GM19438 (cell line): ENCODE results near the gene TBC1D22A.

ENCODE experiments used
- ATAC-seq: cut with Tn5 transposase; IDR thresholded peaks from one replicate; pipeline ENCODE4 v1.9.1; 2021; ENCODE audit warnings: low read depth; ENCODE audit not compliant: unreplicated experiment

Gene TBC1D22A

DNA sequence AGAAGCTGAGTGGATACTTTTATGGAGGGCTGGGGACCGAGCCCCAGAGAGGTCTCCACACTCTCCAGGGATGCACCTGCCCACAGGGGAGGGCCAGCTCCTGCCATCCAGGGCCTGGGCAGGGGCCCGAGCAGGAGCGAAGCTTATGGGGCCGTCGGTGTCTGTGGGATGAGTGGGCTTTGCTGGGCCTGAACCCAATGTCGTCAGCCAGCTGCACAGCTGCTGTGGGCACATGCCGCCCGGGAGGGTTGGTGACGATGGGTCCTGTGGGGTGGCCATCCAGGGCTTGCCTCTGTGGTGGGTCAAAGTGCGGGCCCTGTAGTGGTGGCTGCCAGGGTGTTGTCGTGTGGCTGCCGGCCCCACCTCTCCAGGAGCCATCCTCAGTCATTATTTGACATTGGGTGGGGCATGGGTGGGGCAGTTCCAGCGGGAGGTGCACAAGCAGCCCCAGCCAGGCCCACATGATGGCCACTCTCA is 447.1 kb downstream of the TBC1D22A start:
- ATAC-seq: no peak

DNA sequence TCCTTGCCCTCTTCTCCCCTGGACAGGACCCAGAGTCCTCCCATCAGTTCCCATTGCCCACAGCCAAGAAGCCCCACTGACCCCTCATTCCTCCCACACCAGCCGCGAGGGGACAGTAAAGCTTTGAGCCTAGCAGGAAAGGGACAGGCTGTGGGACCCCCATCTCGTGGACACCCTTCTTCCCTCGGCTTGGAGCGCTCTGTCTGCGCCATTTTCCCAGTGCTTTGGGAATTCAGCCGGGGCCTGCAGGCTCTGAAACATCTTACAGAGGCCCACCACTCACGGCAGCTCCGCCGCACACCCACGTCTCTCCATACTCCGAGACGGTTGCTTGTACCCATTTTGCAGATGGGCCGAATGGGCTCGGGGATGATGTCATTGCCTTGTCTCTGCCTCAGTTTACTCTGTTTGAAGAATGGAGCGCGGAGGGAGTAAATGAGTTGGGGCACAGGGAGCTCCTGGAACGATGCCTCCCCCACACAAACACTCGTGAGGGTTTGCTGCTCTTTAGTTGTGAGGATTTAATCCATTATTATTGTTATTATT is 447.7 kb downstream of the TBC1D22A start:
- no peak for ATAC-seq

DNA sequence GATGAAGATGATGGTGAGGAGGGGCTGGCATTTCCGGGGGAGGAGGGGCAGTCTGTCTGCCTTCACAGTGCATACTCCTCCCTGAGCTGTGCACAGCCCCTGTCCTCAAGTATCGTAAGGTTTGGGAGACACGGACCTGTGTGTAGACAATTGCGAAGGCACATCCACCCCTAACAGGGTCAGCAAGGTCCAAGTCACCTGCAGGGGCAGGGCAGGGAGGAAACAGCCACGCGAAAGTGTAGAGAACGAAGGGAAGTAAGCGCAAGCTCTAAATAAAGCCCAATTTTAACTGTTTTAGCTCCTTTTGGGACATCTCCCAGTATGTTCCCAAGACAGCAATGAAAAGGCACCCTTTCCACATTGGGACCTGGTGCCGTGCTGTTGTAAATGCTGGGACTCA is 448.2 kb downstream of the TBC1D22A start:
- ATAC-seq: no peak

DNA sequence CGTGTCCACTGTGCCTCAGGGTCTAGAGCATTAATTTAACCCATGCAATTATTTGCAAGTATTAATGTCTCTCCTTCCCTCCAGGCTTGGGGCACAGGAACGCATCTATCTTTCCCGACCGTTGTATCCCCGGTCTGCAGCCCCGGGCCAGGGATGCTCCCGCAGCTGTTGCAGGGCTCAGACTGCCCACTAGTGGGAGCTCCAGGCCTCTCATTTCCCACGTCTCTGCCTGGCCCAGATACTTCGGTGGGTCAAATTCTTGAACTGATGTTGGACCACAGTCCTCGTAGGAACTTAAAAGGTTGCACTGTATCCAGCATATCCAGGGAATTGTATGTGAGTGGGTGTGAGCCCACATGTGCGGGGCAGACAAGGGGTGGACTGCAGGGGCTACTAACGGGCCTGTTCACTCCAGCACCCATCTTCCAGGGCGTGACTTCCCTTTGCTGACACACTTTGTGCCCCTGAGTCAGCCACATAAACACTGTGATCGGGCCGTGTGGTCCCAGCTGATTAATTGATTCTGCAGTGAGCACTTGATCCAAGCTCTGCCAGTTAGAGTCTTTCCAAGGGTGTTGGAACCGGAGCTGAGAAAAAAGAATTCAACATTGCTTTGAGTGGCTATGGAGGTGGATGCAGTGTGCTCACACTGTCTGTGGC is 451.3 kb downstream of the TBC1D22A start:
- ATAC-seq: no peak

DNA sequence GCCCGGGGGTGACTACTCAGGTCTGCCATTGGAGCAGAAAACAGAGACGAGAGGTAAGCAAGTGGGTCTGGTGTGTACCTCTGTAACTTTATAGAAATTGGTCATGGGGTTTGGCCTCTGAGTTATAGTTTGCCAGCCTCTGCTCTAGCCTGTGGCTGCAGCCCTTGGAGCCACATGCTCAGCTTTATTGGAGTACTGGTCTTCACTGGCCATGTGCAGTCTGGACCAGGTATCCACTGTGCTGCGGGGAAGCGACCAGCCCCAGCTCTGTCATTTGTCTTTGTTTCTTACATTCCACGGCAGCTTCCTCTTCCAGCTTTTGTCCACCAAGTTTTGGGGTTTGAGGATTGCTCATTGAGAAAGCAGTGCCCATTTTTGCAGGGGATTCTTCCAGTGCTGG is 453.4 kb downstream of the TBC1D22A start:
- ATAC-seq: no peak

DNA sequence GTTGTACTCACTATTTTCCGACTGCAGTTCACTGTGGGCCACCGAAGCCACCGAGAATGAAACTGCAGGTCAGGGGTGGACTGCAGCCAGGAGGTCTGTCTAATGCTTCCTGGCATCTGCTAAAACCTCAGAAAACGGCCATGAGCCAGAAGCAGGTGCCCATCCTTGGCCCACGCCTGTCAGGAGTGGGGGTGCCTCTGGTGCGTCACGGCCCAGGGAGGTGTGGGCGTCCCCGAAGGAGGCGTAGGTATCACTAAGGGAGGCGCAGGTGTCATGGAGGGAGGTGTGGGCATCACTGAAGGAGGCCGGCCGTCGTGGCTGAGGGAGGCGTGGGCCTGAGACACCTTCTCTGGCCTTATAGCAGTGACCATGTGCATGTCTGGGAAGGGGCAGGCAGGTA is 456.2 kb downstream of the TBC1D22A start:
- ATAC-seq: no peak

DNA sequence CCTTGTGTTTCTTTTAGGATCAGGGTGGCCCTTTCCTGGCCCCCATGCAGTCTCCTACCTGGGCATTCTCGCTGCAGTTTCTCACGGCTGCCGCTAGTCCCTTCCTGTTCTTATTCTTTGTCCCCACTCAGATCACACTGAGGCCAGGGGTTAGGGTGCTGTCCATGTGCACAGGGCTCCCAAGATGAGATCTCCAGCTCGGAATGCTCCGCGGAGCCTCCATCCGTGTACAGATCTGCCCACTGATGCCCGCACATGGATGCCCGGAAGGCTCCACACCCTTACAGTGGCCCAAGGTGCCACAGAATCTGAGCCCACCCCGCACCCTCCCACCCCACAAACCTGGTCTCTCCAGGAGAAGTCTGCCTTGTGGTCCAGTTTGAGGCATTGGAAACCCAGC is 457.3 kb downstream of the TBC1D22A start:
- no peak for ATAC-seq

DNA sequence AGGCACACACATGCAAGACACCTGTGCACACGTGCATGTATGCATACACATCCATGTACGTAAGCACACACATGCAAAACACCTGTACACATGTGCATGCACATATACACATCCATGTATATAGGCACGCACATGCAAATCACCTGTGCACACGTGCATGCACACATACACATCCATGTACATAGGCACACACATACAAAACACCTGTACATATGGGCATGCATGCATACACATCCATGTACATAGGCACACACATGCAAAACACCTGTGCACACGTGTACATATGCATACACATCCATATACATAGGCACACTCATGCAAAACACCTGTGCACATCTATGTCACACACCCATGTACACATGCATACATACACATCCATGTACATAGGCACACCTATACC is 458.3 kb downstream of the TBC1D22A start:
- ATAC-seq: no peak

DNA sequence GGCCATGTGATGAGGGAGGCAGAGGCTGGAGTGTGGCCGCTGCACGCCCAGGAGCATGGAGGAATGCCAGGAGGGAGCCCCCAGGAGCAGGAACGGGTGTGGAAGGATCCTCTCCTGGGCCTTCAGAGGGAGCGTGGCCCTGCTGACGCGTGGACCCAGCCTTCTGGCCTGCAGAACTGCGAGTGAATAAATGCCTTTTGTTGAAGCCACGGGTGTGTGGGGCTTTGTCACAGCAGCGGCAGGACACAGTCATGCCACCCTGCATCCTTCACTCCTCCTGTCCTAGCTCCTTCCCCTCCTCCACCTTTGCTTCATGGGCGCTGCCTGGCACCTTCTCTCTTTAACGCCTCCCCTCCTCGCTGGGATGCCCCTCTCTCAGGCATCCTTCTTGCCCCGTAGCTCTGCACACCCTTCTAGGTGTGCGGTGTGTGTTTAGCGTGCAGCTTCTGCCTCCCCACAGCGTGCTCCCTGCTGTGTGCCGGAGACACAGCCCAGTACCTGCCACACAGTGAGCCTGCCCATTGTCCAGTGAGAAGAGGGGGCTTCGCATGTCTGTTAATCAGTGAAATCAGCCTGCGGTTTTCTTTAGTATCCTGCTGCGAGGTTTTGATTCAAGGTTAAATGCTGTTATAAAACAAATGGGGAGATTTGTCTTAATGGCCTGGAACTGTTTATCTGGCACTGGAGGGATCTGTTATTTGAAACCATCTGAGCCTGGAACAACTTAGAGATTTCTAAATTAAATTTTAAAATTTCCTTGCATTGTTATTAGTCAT is 459.6 kb downstream of the TBC1D22A start:
- no peak for ATAC-seq
